Measurements from ENCODE around the gene TSFM.

Gene TSFM

DNA sequence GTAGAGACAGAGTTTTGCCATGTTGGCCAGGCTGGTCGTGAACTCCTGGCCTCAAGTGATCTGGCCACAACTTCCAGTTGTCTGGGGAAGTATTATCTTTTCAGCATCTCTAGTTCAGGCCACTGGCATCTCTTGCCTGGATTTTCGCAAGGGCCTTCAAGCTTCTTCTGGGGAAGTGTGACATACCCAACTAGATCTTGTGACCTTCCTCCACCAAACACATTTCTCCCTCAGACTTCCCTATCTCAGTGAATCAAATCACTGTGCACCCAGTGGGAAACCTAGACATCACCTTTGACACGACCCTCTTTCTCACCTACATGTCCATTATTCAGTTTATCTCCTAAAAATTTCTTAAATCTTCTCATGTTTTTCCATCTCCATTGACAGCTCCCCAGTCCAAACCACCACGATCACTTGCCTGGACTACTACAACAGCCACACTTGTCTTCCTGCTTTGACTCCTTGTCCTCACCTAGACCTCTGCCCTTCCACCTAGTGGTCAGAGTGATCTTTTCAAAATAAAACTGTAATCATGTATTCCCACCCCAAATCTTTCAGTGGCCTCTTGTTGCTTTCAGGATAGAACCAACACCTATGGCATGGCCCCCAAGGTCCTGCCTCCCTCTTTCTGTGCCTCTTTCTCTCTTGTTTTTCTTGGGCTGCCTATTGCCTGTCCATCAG lies 6.9 kb upstream of the TSFM start:
- intact Hi-C loops (cut with DNase I): no loop called here
- no peak for DNase-seq

DNA sequence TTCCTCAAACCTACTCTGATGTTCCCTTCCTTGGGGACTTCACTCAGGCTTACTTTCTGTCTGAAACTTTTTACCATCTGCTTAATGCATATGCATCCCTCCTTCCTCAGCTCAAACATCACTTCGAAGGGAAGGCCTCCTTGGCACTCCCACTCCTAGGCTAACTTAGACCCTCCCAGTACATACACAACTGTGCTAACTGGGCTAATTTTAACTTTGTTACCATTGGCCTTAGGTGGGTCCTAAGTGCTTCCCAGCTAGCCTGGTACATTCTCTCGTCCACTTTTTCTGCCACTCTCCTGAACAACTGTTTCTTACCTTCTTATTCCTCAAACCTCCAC lies 6.4 kb upstream of the TSFM start:
- intact Hi-C loops (cut with DNase I): no loop called here
- no peak for DNase-seq

DNA sequence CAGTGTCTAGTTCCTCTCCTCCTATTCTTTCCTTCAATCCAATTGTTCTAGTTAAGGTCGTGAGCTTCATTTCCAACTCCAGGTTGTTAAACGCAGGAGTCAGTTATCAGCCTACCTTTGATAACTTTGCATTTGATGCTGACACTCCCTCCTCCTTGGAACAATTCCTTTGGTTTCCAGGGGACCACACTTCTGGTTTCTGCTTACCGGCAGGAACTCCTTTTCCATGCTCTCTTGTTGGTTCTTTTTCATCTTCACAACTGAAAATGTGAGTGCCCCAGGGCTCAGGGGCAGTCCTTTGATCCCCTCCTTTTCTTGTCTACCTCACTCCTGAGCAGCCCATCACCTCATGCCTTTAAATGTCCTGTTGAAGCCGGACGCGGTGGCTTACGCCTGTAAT lies 5.2 kb upstream of the TSFM start:
- intact Hi-C loops (cut with DNase I): no loop called here
- no peak for DNase-seq

DNA sequence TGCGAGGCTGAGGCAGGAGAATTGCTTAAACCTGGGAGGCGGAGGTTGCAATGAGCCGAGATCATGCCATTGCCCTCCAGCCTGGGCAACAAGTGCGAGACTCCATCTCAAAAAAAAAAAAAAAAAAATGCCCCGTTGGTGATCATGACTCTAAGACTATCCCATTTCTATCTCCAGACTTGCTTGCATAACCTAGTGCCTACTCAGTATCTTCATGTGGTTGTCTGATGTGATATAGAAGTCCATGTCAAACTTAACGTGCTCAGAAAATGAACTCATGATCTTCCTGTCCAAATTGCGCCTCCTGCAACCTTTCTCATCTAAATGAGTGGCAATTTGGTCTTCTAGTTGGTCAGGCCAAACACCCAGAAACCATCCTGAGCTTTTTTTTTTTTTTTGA lies 4.7 kb upstream of the TSFM start:
- intact Hi-C loops (cut with DNase I): no loop called here
- DNase-seq: no peak

DNA sequence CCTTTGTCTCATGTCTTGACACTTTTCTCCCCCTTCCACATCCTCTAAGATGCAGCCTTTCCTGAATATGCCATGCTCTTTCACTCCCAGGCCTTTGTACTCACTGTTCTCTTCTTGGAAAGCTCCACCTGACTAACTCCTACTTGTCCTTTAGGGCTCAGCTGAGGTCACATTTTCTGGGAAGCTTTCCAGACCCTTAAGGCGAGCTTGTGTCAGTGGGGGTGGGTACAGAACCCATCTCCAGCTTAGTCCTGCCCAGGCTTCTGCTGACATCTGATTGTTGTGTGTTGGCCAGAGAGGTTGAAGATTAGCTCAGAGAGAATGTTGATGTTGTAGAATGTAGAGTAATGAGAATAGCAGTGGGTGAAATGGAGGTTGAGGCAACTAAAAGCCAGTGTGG lies 2.9 kb upstream of the TSFM start:
- no peak for DNase-seq
- intact Hi-C loops (cut with DNase I): loop anchor here (5.0 kb wide), 1 partner anchor 123 kb away; no protein-coding TSS in a partner anchor

DNA sequence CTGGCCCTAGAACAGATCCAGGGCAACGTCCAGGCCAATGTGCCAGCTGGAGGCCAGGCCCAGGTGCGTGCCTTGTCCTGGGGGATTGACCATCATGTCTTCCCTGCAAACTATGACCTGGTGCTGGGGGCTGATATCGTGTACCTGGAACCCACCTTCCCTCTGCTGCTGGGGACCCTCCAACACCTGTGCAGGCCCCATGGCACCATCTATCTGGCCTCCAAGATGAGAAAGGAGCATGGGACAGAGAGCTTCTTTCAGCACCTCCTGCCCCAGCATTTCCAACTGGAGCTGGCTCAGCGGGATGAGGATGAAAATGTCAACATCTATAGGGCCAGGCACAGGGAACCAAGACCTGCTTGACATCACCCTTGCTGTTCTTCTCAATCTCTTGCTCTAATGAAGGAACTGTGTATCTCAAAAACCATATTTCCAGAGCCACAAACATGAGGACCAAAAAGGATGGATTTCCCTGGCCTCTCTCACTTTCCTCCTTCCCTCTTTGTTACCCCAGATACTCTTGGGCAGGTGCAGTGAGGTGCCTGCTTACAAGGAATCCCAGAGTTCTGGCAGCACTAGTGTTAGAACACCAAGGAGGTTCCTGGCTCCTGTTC lies 2.2 kb upstream of the TSFM start:
- peak in 1 of 10 donors; percentile 55 for DNase-seq
- intact Hi-C loops (cut with DNase I): loop anchor here (5.0 kb wide), 1 partner anchor 122 kb away; no protein-coding TSS in a partner anchor

DNA sequence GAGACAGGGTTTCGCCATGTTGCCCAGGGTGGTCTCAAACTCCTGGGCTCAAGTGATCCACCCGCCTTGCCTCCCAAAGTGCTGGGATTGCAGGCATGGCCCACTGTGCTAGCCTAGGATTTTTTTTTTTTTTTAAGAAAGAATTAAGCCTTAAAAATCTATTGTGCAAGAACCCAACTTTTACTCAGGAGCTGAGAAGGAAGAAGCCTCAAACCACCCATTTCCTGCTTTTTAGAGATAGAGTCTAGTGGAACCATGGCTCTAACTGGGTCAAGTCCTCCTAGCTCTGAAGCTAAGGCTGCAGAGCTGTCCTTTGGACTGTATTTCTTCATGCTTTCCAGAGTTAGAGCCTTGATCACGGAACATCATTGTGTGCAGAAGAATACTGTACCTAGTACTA lies 1.3 kb upstream of the TSFM start:
- DNase-seq: peak in 1 of 10 donors; percentile 21
- intact Hi-C loops (cut with DNase I): loop anchor here (5.0 kb wide), 1 partner anchor 121 kb away; no protein-coding TSS in a partner anchor

DNA sequence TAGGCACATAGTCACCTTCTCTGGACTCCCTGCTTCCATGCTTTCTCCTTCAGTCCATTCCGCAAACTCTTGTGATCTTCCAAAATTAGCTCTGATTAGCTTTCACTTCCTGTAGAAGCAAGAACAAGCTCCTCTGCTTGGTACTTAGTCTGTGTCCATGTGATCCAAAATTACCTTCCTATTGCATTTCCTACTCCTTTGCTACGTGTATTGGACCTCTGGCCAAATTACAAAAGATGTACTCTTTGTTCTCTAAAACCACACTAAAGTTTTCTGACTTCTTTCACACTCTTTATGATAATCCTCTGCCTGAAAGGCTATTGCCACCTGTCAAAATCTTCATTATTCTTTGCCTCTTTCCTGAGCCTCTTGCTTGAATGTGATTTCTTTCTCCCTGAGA lies 786 bp upstream of the TSFM start:
- no peak for DNase-seq
- intact Hi-C loops (cut with DNase I): loop anchor here (1.0 to 5.0 kb wide), 2 partner anchors 10 to 120 kb away; partner anchors contain the start of genes EEF1AKMT3 and METTL1

DNA sequence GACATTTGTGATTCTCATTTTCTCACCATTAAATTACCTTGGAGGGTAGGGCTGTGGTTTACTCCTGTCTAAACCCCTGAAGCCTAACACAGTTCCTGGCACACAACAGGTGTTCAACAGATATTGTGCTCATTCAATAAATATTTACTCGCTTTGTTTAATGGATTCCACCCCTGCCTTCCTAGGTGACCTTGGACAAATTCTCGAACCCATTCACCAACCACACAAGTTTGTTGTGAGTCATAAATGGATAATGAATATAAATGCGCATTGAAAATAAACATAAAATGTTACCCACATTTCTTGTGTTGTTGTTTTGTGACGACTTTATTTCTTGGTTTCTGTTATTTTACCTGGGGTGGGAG lies 362 bp upstream of the TSFM start:
- intact Hi-C loops (cut with DNase I): loop anchor here (1.0 to 5.0 kb wide), 2 partner anchors 10 to 120 kb away; partner anchors contain the start of genes EEF1AKMT3 and METTL1
- DNase-seq: no peak

DNA sequence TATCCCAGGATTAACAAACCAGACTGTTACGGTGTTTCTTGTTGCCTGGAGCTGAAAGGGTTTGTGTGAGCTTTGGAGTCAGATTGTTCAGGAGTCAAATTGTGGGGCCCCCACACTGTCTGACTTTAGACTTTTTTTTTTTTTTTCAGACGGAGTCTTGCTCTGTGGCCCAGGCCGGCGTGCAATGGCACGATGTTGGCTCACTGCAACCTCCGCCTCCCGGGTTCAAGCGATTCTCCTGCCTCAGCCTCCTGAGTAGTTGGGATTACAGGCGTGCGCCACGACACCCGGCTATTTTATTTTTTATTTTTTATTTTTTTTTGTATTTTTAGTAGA lies 847 bp downstream of the TSFM start:
- intact Hi-C loops (cut with DNase I): loop anchor here (5.0 kb wide), 1 partner anchor 119 kb away; no protein-coding TSS in a partner anchor
- DNase-seq: peak in 1 of 10 donors; percentile 10

DNA sequence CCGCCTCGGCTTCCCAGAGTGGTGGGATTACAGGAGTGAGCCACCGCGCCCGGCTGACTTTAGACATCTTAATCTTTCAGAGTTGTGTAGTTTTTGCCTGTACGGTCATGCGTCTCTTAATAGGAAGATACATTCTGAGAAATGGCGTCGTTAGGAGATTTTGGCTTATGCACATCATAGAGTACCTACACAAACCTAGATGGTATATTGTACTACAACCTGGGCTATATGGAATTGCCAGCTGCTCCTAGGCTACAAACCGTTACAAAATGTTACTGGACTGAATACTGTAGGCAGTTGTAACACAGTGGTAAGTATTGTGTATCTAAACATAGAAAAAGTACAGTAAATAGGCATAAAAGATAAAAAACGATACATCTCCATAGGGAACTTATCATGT lies 1.3 kb downstream of the TSFM start:
- DNase-seq: no peak
- intact Hi-C loops (cut with DNase I): loop anchor here (5.0 kb wide), 1 partner anchor 118 kb away; no protein-coding TSS in a partner anchor

DNA sequence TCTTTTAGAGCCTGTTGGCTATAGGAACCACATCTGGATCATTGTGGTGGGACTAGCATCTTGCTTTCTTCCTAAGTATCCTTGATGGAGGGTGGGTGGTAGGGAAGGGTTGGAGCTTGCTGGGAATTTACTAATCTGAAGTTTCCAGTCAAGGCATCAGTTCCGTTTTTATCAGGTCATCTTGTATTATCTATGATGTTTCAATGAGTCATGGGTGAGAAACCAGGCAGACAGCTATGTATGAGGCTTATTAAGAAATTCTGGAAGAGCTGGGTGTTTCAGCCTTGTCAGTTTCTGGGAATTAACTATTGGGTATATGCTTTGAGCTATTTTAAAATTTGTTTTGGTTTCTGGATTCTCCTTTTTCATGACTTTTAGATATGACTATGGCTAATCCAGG lies 11.3 kb downstream of the TSFM start:
- intact Hi-C loops (cut with DNase I): no loop called here

DNA sequence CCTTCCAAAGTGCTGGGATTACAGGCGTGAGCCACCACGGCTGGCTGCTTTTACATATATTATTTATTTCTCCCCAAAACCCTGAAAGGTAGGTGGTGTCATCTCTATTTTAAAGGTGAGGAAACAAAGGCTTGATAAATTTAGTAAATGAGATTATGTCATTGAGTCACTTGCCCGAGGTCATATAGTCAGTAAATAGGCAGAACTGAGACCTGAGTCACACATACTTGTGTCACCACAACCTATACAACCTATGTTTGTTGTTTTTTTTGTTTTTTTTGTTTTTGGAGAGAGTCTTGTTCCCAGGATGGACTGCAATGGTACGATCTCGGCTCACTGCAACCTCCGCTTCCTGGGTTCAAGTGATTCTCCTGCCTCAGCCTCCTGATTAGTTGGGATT lies 12.8 kb downstream of the TSFM start:
- intact Hi-C loops (cut with DNase I): no loop called here

More for the DNA sequence above, 11.3 kb downstream of the TSFM start:
- DNase-seq: no peak

DNA sequence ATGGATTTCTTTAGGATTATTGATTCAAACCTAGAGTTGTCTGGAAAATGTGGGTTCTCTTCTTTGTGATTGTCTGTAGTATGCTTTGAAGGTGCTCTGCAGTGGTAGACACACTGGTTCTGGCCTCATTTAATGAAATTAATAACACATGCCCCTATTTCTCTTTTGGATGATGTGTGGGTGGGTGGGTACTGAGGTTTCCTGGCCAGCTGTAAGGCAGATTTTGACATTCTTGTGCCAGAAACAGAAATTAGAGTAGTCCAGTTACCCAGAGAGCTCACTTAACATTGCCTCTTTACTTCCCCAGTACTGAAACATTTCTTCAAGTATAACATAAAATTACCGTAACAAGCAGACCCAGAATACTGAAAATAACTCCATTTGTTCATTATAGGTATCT lies 14.4 kb downstream of the TSFM start:
- intact Hi-C loops (cut with DNase I): no loop called here
- no peak for DNase-seq

More for the DNA sequence above, 12.8 kb downstream of the TSFM start:
- DNase-seq: no peak

DNA sequence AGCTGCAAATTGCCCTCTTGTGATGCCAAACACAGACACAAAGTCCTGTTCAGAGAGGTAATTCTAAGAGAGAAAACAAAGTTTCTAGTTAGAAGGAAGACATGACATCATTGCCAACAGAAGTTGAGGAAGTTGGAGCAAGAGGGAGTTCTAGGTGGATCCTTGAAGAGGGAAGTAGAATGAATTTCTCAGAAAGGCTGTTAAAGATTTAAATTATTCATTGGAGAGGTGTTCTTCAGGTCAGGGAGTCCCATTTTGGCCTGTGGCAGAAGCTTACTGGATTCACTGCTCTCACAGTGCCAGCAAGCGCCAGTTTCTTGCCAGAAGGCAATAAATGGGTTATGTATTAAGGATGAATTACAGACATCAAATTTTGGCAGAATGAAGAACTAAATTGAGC lies 15.3 kb downstream of the TSFM start:
- intact Hi-C loops (cut with DNase I): no loop called here
- DNase-seq: peak in 1 of 10 donors; percentile 17

DNA sequence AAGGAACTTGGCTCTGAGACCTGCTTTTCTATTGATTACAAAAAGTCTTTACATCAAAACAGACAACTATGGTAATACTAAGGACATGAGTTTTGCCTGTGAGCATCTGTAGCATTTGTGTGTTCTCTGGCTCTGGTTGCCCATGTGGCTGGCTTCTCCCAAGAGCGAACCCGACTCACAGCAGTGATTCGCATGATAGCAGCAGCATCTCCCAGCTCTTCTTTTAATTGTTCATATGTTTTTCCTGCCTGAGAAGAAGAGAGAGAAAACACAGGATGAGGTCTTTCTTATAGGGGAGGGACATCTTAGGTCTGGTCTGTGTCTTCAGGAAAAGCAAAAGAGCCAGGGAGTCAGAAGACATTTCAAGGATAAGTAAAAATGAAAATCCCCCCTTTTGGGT lies 18.4 kb downstream of the TSFM start:
- no peak for DNase-seq
- intact Hi-C loops (cut with DNase I): no loop called here

DNA sequence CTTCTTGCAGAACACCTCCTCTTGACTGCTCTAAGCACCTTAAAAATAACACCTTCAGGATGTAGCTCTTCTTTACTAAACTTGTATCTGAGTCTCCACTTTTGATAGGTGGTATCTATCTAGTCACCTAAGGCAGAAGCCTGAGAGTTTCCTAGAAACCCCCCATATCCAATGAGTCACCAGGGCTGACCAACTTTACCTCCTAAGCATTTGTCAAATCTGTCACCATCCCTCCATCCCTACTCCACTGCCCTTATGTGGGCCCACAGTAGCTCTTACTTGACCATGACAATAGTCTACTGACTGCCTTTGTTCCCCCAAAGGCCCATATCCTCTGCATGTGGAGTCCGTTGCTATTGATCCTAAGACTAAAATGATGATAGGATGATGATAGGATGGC lies 20.0 kb downstream of the TSFM start:
- DNase-seq: no peak
- intact Hi-C loops (cut with DNase I): no loop called here

DNA sequence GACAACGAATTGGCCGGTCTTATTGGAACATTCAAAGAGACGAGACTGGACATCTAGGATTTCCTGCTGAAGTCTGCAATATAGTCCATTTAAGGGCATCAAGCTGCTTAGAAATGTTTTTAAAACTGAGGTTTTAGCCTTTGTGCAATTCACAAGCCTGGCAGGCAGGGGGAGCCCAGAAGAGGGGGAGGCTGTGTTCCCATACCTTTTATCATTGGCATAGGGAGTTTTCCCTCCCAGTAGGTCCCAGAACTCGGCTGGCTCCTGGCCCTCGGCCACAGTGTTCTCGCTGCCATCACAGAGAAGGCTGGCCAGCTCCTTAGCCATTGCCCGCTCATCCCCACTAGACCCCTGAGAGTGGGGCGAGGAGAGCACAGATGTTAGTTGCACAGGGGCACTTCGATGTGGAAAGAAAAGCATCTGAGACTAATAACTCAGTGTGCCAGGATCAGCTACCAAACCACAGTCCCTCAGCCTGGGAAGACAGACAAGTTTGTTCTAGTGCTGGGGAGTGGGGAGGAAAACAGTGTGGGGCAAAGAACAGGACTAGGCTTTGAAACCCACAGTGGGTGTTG lies 20.8 kb downstream of the TSFM start:
- DNase-seq: peak in 5 of 10 donors; percentile 30 to 89 (median 51)
- intact Hi-C loops (cut with DNase I): no loop called here

DNA sequence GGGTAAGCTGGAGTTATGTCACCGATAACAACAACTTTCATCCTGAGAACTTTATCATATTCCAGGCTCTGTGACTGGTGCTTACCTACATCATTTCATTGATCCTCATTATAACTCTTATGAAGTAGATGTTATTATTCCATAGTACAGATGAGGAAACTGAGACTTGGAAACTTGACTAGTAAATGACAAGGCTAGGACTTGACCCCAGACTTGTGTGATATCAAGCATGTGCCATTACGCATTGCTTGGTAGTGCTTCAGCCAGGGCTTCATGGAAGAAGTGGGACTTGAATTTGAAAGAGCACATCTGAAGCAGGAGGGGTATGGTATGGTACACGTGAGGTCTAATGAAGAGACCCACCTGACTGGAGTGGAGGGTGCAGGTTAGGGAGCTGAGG lies 24.1 kb downstream of the TSFM start:
- intact Hi-C loops (cut with DNase I): no loop called here
- DNase-seq: no peak

DNA sequence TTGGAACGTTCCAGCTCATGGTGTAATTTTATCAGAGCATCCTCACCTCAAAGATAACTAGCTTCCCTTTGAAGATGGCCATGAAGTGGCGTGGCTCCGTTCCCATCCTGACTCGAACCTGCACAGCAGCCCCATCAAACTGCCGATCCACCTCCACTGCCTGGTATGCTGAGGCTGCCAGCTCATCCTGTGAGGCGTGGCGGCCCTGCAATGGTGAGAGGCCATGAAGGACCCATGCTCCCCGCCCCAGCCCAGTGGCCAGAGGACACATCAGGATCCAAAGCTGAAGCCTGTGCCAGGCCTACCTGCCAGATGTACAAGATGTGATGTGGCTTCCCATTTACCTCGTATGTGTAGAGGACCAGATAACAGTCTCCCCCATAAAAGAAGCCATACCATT lies 24.7 kb downstream of the TSFM start:
- intact Hi-C loops (cut with DNase I): no loop called here
- peak in 1 of 10 donors; percentile 40 for DNase-seq

DNA sequence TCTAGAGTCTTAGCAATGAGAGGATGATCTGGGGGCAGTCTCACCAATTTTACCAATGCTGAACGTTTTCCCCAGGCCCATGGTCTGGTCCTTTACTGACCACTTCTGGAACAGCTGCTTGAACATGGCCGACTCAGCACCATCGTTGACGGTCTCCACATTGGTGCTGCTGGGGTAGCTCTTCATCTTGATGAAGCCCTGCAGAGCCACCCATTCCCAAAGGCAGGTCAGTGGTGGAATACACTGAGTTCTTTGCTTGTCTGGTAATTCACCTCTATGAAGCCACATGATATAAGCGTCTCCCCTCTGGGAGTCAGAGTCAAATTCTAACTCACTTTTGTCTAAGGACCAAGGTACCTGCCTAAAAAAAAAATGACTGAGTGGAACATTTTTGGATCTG lies 25.8 kb downstream of the TSFM start:
- intact Hi-C loops (cut with DNase I): no loop called here
- peak in 1 of 10 donors; percentile 57 for DNase-seq

DNA sequence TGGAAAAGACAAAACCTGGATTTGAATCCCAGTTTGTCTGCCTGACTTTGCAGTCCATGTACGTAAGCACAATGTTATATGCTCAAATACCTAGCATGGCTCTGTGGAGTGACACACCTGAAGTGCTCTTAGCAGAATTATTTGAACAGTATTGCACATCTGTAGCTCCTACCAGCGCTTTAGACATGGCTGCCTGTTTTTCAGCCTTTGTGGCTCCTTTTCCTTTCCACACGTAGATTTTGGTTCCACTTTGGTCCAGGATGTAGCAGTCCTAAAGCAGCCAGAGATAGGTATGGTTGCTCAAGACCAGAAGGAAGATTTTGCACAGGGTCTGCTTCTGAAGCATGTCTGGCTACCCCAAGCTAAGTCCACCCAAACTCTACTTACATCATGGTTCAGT lies 26.8 kb downstream of the TSFM start:
- intact Hi-C loops (cut with DNase I): no loop called here
- no peak for DNase-seq
